GM23338 (cell line): Measurements from ENCODE around the gene CGB2. TPM values are rescaled to one million over a fixed set of nuclear protein-coding genes. Genes with fewer than 3 reads are reported as not detected.
"Not testable (repeated sequence)": the region's sequence is repeated elsewhere in the genome, so short reads cannot be mapped to it uniquely, and the experiment has no call there.

Source experiments
- ATAC-seq: fragments of 200-7000 bp; cut with Tn5 transposase; 3 replicates; pipeline ENCODE4 v1.9.1; 2020
- DNase-seq: peaks from one replicate; pipeline ENCODE4 v3.0.0-alpha.2; 2015; ENCODE audit warnings: low spot score
- H2AFZ ChIP-seq: fragments of 200-600 bp; sonication (generic); 2 replicates; pipeline ENCODE4 v1.8.0; 2016; ENCODE audit warnings: antibody characterized with exemption, mild to moderate bottlenecking, moderate library complexity
- H3F3A ChIP-seq: fragments of 200-600 bp; sonication (generic); replicated peaks from 2 replicates; pipeline ENCODE4 v1.8.0; 2017; ENCODE audit warnings: antibody characterized with exemption, mixed run types, low read depth
- H3K27ac ChIP-seq: fragments of 200-600 bp; sonication (generic); 2 replicates; pipeline ENCODE4 v1.6.1; 2016; ENCODE audit warnings: low read depth
- H3K27me3 ChIP-seq: fragments of 200-600 bp; sonication (generic); 2 replicates; pipeline ENCODE4 v1.8.0; 2016; ENCODE audit warnings: mild to moderate bottlenecking, mixed run types, moderate library complexity; ENCODE audit not compliant: insufficient read depth
- H3K36me3 ChIP-seq: fragments of 200-600 bp; sonication (generic); 2 replicates; pipeline ENCODE4 v1.8.0; 2016; ENCODE audit warnings: mild to moderate bottlenecking; ENCODE audit not compliant: insufficient read depth
- H3K4me1 ChIP-seq: fragments of 200-600 bp; sonication (generic); 2 replicates; pipeline ENCODE4 v1.8.0; 2016; ENCODE audit warnings: mild to moderate bottlenecking, moderate library complexity; ENCODE audit not compliant: insufficient read depth
- H3K4me2 ChIP-seq: fragments of 200-600 bp; sonication (generic); 2 replicates; pipeline ENCODE4 v1.7.1; 2017; ENCODE audit warnings: mixed run types
- H3K4me3 ChIP-seq: fragments of 200-600 bp; sonication (generic); 2 replicates; pipeline ENCODE4 v1.6.1; 2016; ENCODE audit warnings: mixed run types
- H3K79me2 ChIP-seq: fragments of 200-600 bp; sonication (generic); replicated peaks from 2 replicates; pipeline ENCODE4 v1.8.0; 2017; ENCODE audit warnings: mild to moderate bottlenecking; ENCODE audit not compliant: insufficient read depth
- H3K9me2 ChIP-seq: fragments of 200-600 bp; sonication (generic); 2 replicates; pipeline ENCODE4 v1.8.0; 2017; ENCODE audit not compliant: insufficient read depth
- H4K20me1 ChIP-seq: fragments of 200-600 bp; sonication (generic); replicated peaks from 2 replicates; pipeline ENCODE4 v1.8.0; 2017; ENCODE audit warnings: mild to moderate bottlenecking; ENCODE audit not compliant: insufficient read depth
- H3K27ac Mint-ChIP-seq: 2 replicates; pipeline ENCODE4 v1.8.0; 2020; ENCODE audit warnings: inconsistent platforms, mild to moderate bottlenecking, moderate library complexity, mixed read lengths
- H3K27me3 Mint-ChIP-seq: 3 replicates; pipeline ENCODE4 v1.8.0; 2022; ENCODE audit warnings: low read depth, mild to moderate bottlenecking, moderate library complexity, mixed read lengths, inconsistent platforms; ENCODE audit not compliant: insufficient read depth, poor library complexity
- H3K36me3 Mint-ChIP-seq: 3 replicates; pipeline ENCODE4 v1.8.0; 2021; ENCODE audit warnings: low read depth, mild to moderate bottlenecking, inconsistent platforms, moderate library complexity, mixed read lengths
- H3K4me1 Mint-ChIP-seq: 3 replicates; pipeline ENCODE4 v1.8.0; 2020; ENCODE audit warnings: mild to moderate bottlenecking, inconsistent platforms, mixed read lengths
- H3K4me3 Mint-ChIP-seq: 3 replicates; pipeline ENCODE4 v1.8.0; 2021; ENCODE audit warnings: moderate library complexity, mild to moderate bottlenecking, inconsistent platforms, mixed read lengths
- H3K9me3 Mint-ChIP-seq: 3 replicates; pipeline ENCODE4 v1.8.0; 2020; ENCODE audit warnings: moderate library complexity, mild to moderate bottlenecking, inconsistent platforms, mixed read lengths
- polyA plus RNA-seq: library from polyadenylated mRNA; unstranded; fragments of >200 nt; fragmentation: Nextera tagmentation; extraction: Ambion mirVana; gene quantifications from 2 replicates; pipeline ENCODE4 v1.2.1, GENCODE V29; 2016
- total RNA-seq: library from RNA; depleted of rRNA; stranded (reverse); fragments of >200 nt; shearing (Covaris generic); gene quantifications from 2 replicates; pipeline ENCODE4 v1.2.3, GENCODE V29; 2014

The CGB2 gene
- total and polyA plus RNA-seq, 2 experiments from 2014 or later = 0.57 TPM; not detected in 1

- not testable (repeated sequence) for H4K20me1 ChIP-seq, H3K4me1 Mint-ChIP-seq, H3F3A ChIP-seq, H3K36me3 ChIP-seq, H3K27ac ChIP-seq, H3K79me2 ChIP-seq, H2AFZ ChIP-seq, H3K4me2 ChIP-seq, H3K27me3 ChIP-seq, H3K4me3 Mint-ChIP-seq, H3K4me1 ChIP-seq, H3K9me2 ChIP-seq, DNase-seq, H3K4me3 ChIP-seq, H3K36me3 Mint-ChIP-seq, ATAC-seq, H3K27me3 Mint-ChIP-seq, H3K27ac Mint-ChIP-seq, H3K9me3 Mint-ChIP-seq
Measured at GRCh38 chr19:49043548-49043947, 11.9 kb downstream of the CGB2 start, which contains the start of gene CGB5. Gene CGB5 (plus strand): TSS chr19:49043848. CDS start chr19:49044210, 362 bp downstream.

DNA sequence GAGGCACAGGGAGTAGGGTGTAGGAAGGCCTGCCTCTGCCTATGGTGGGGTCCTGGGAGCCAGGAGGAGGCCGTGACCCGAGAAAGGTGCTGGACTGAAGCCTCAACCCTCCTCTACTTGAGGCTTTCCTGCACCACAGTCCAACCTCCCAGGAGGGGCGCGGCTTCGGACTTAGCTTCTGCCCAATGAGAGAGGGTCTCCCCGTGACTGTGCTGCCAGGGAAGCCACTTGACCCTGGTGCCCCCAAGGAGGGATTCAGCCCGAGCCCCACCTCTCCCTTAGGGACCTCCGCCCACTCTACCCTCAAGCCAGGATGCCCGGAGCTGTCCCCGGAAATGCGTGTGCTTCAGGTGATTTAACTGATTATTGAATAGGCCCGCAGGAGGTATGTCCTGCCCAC is 17.3 kb downstream of the CGB2 start, which contains the start of gene CGB8:
Gene CGB8 (minus strand): TSS at position 101 of the 400 bp plus-strand sequence. CDS start 372 bp downstream, outside the sequence.
- not testable (repeated sequence) for H3K27ac ChIP-seq, H4K20me1 ChIP-seq, H3K4me3 Mint-ChIP-seq, H3F3A ChIP-seq, H3K36me3 ChIP-seq, H3K4me2 ChIP-seq, H3K9me2 ChIP-seq, H3K27ac Mint-ChIP-seq, H3K9me3 Mint-ChIP-seq, H2AFZ ChIP-seq, ATAC-seq, H3K36me3 Mint-ChIP-seq, DNase-seq, H3K4me1 ChIP-seq, H3K27me3 ChIP-seq, H3K79me2 ChIP-seq, H3K4me1 Mint-ChIP-seq, H3K4me3 ChIP-seq
- peaks cover 10% of the 10 kb centered on the region for H3K27me3 Mint-ChIP-seq

- H3K27ac Mint-ChIP-seq, H3K9me3 Mint-ChIP-seq, H4K20me1 ChIP-seq, H3K4me1 Mint-ChIP-seq, H3F3A ChIP-seq, H3K36me3 Mint-ChIP-seq, H3K9me2 ChIP-seq, H3K4me3 ChIP-seq, ATAC-seq, H3K4me1 ChIP-seq, H3K79me2 ChIP-seq, H3K4me2 ChIP-seq, DNase-seq, H3K27me3 ChIP-seq, H3K27ac ChIP-seq, H3K4me3 Mint-ChIP-seq, H3K36me3 ChIP-seq, H2AFZ ChIP-seq: not testable (repeated sequence)
- H3K27me3 Mint-ChIP-seq = peaks cover 12% of the 10 kb centered on the region
Measured at GRCh38 chr19:49049834-49050233, 18.1 kb downstream of the CGB2 start.

DNA sequence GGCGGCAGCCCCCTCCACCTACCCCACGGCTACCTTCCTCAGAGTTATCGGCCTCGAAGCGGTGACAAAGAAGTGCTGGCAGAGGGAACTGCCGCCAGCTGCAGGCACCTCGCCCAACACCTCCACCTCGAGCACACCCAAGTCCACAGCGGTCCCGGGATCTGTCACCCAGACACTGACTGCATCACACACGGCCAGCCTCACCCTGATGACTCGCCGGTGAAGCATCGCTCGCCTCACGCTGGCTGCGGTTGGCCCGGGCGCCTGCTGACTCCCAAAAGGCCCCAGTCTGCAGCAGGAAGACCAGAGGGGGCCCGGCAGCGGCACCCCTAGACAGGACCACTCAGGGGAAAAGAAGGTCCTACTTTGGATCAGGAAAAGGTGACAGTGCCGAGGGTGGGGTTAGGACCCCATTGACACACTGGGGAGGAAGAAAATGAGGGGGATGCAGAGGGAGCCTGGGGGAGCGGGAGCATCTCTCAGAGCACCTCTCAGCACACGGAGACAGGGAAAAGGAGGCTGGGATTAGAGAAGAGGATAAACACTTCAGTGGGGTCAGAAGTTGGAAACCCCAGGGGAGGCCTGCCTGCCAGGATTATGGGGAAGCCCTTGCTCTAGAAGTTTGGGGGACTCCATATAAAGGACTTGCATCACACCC is 18.8 kb downstream of the CGB2 start:
- not testable (repeated sequence) for H3K79me2 ChIP-seq, H3K36me3 Mint-ChIP-seq, H3K4me1 ChIP-seq, H2AFZ ChIP-seq, DNase-seq, H3K9me2 ChIP-seq, H3K4me3 ChIP-seq, ATAC-seq, H3K4me3 Mint-ChIP-seq, H4K20me1 ChIP-seq, H3K4me1 Mint-ChIP-seq, H3K4me2 ChIP-seq, H3K9me3 Mint-ChIP-seq, H3K27ac Mint-ChIP-seq, H3K36me3 ChIP-seq, H3F3A ChIP-seq, H3K27me3 ChIP-seq, H3K27ac ChIP-seq
- H3K27me3 Mint-ChIP-seq = peaks cover 17% of the 10 kb centered on the region
